HepG2 (cell line): ENCODE data around the gene SYNGAP1.

Experiments
- CTCF ChIP-seq: sonication (generic); formaldehyde crosslinking; IDR thresholded peaks from 2 replicates; pipeline ENCODE4 v1.5.0; 2020; ENCODE audit warnings: mild to moderate bottlenecking, missing genetic modification reagents, moderate library complexity
- EP300 ChIP-seq, 3 experiments: sonication (generic) in 1 of 3; formaldehyde crosslinking in 1 of 3; IDR thresholded peaks; 2 replicates each; pipeline versions ENCODE4 v1.5.1 to v1.6.1; 2011 to 2020; ENCODE audit warnings: low read depth in 2 of 3, low read length in 2 of 3, borderline replicate concordance in 1 of 3, improper control_type of control experiment in 1 of 3, mild to moderate bottlenecking in 1 of 3, missing genetic modification reagents in 1 of 3, moderate library complexity in 1 of 3
- FOXM1 ChIP-seq: sonication (generic); formaldehyde crosslinking; IDR thresholded peaks from 2 replicates; pipeline ENCODE4 v1.5.0; 2020; ENCODE audit warnings: missing genetic modification reagents
- HDAC6 ChIP-seq: fragments of 200-600 bp; sonication (generic); IDR thresholded peaks from 2 replicates; pipeline ENCODE4 v1.7.0; 2017; ENCODE audit warnings: mild to moderate bottlenecking, antibody characterized with exemption, low read length, low read depth
- MED13 ChIP-seq: sonication (generic); formaldehyde crosslinking; IDR thresholded peaks from 2 replicates; pipeline ENCODE4 v1.5.0; 2020; ENCODE audit warnings: missing genetic modification reagents
- MEIS1 ChIP-seq: sonication (generic); formaldehyde crosslinking; IDR thresholded peaks from 2 replicates; pipeline ENCODE4 v1.9.0; 2021; ENCODE audit warnings: mild to moderate bottlenecking, missing genetic modification reagents, moderate library complexity, borderline replicate concordance
- POLR2AphosphoS5 ChIP-seq: IDR thresholded peaks from 2 replicates; pipeline ENCODE4 v1.6.1; 2012; ENCODE audit warnings: low read depth, low read length
- PRDM10 ChIP-seq: sonication (generic); formaldehyde crosslinking; IDR thresholded peaks from 2 replicates; pipeline ENCODE4 v1.4.0; 2020; ENCODE audit warnings: low read depth, missing genetic modification reagents
- REST ChIP-seq, 2 experiments: IDR thresholded peaks; 2 replicates each; pipeline ENCODE4 v1.6.1; 2011 to 2012; ENCODE audit warnings: low read length in 2 of 2, borderline replicate concordance in 1 of 2, low read depth in 1 of 2, mild to moderate bottlenecking in 1 of 2, moderate library complexity in 1 of 2
- TAF15 ChIP-seq: fragments of 200-400 bp; formaldehyde crosslinking; IDR thresholded peaks from one replicate; pipeline ENCODE4 v1.6.1; 2018; ENCODE audit warnings: mild to moderate bottlenecking, low read depth, low read length; ENCODE audit not compliant: poor library complexity, severe bottlenecking
- ZFP41 ChIP-seq: sonication (generic); formaldehyde crosslinking; IDR thresholded peaks from 2 replicates; pipeline ENCODE4 v1.4.0; 2020; ENCODE audit warnings: mild to moderate bottlenecking, missing genetic modification reagents, borderline replicate concordance
- ZNF235 ChIP-seq: sonication (generic); formaldehyde crosslinking; IDR thresholded peaks from 2 replicates; pipeline ENCODE4 v1.8.1; 2023; ENCODE audit warnings: mild to moderate bottlenecking, missing genetic modification reagents, borderline replicate concordance
- ZNF253 ChIP-seq: sonication (generic); formaldehyde crosslinking; IDR thresholded peaks from 2 replicates; pipeline ENCODE4 v1.8.0; 2022; ENCODE audit warnings: mild to moderate bottlenecking, missing genetic modification reagents, borderline replicate concordance

GRCh38 chr6:33492093-33492492 lies 72.2 kb downstream of the SYNGAP1 start:
- peak; percentile 43 for TF ChIP-seq CTCF
- no peak for TF ChIP-seq MEIS1 (CRISPR knock-in tag)
- no peak for TF ChIP-seq FOXM1 (CRISPR knock-in tag)
- TF ChIP-seq MED13 (CRISPR knock-in tag): no peak
- TF ChIP-seq ZNF235 (CRISPR knock-in tag): no peak
- TF ChIP-seq POLR2AphosphoS5: no peak
- TF ChIP-seq PRDM10 (CRISPR knock-in tag): no peak
- TF ChIP-seq ZFP41 (CRISPR knock-in tag): no peak
- TF ChIP-seq TAF15: no peak
- TF ChIP-seq HDAC6: no peak
- no peak for TF ChIP-seq REST (IDR thresholded peaks at IDR 0.05; ENCODE audit: borderline replicate concordance in 1 of 2, low read depth in 1 of 2, low read length in 2 of 2)
- TF ChIP-seq EP300 (IDR thresholded peaks at IDR 0.05; ENCODE audit: low read depth in 2 of 2, low read length in 2 of 2): no peak
- no peak for TF ChIP-seq EP300 (CRISPR knock-in tag; IDR thresholded peaks at IDR 0.05; ENCODE audit: borderline replicate concordance)
- TF ChIP-seq ZNF253 (CRISPR knock-in tag): no peak
